HepG2 (cell line): ENCODE measurements around the gene HDAC4. TPM values are rescaled to one million over a fixed set of nuclear protein-coding genes. Genes with fewer than 3 reads are reported as not detected.
A peak's percentile ranks its signal among the peaks of the same experiment; 100 is the strongest.

Experiments used
- ATAC-seq: fragments of 200-7000 bp; cut with Tn5 transposase; 3 replicates; pipeline ENCODE4 v1.9.1; 2020; ENCODE audit warnings: mild to moderate bottlenecking, moderate library complexity
- BruUV-seq: library from RNA; stranded (reverse); fragments of 400-500 nt; replicated peaks from 2 replicates; lab custom pipeline; 2021; lab: Mats Ljungman, UMichigan
- CTCF ChIA-PET: fragments of 300-600 bp; formaldehyde crosslinking; extraction: SDS; loops from one replicate; lab custom pipeline; 2021; ENCODE audit warnings: low total read pairs, inconsistent platforms, low intra/inter-chr PET ratio; lab: Yijun Ruan, JAX
- POLR2A ChIA-PET: fragments of 350-600 bp; sonication (Branson Sonifier 250); formaldehyde crosslinking; loops from one replicate; lab custom pipeline; 2020; ENCODE audit warnings: antibody characterized with exemption, inconsistent platforms; lab: Yijun Ruan, JAX
- DNase-seq: peaks from one replicate; pipeline ENCODE4 v3.0.0-alpha.2; 2015; ENCODE audit warnings: low spot score
- FAIRE-seq: peaks from 3 replicates; lab custom pipeline; 2011; peaks lifted over from hg19 to GRCh38; lab: Jason Lieb, UNC
- H2AFZ ChIP-seq: one replicate; pipeline ENCODE4 v1.6.1; 2011; ENCODE audit warnings: low read length, inconsistent platforms
- H3K27ac ChIP-seq: fragments of 300-600 bp; 3 replicates; pipeline ENCODE4 v1.8.0; 2011; ENCODE audit warnings: mixed run types, mild to moderate bottlenecking, mixed read lengths, low read length, inconsistent platforms; ENCODE audit not compliant: insufficient read depth; ENCODE audit errors: extremely low read length
- H3K27me3 ChIP-seq, 2 experiments: fragments of 200-600 bp in 1 of 2; 2 replicates in 1 of 2; 3 replicates in 1 of 2; pipeline versions ENCODE4 v1.6.0 to v1.8.0; 2011; ENCODE audit warnings: low read length in 2 of 2, mild to moderate bottlenecking in 2 of 2, moderate library complexity in 2 of 2, inconsistent platforms in 1 of 2; ENCODE audit not compliant: insufficient read depth in 2 of 2, control insufficient read depth in 1 of 2
- H3K36me3 ChIP-seq, 2 experiments: fragments of 200-600 bp in 1 of 2; replicated peaks in 1 of 2; 2 replicates in 1 of 2; 3 replicates in 1 of 2; pipeline versions ENCODE4 v1.5.1 to v1.8.0; 2011; ENCODE audit warnings: low read length in 2 of 2, inconsistent platforms in 1 of 2; ENCODE audit not compliant: insufficient read depth in 2 of 2, control insufficient read depth in 1 of 2
- H3K4me1 ChIP-seq: 2 replicates; pipeline ENCODE4 v1.5.1; 2012; ENCODE audit warnings: low read length, inconsistent platforms; ENCODE audit not compliant: insufficient read depth
- H3K4me2 ChIP-seq: 2 replicates; pipeline ENCODE4 v1.6.0; 2011; ENCODE audit warnings: low read depth, low read length, inconsistent platforms
- H3K4me3 ChIP-seq, 3 experiments: fragments of 200-600 bp in 1 of 3; sonication (generic), shearing (Covaris generic) in 1 of 3; replicated peaks in 1 of 3; 2 replicates each; pipeline ENCODE4 v1.5.1; 2011 to 2016; ENCODE audit warnings: low read length in 3 of 3, inconsistent platforms in 2 of 3, low read depth in 2 of 3, mild to moderate bottlenecking in 2 of 3, control low read depth in 1 of 3, mixed read lengths in 1 of 3; ENCODE audit not compliant: insufficient read depth in 1 of 3
- H3K79me2 ChIP-seq: one replicate; pipeline ENCODE4 v1.6.1; 2011; ENCODE audit warnings: low read length, inconsistent platforms; ENCODE audit not compliant: insufficient read depth
- H3K9ac ChIP-seq: 2 replicates; pipeline ENCODE4 v1.6.0; 2011; ENCODE audit warnings: mild to moderate bottlenecking, low read depth, low read length, inconsistent platforms; ENCODE audit not compliant: insufficient read depth
- H3K9me3 ChIP-seq: 2 replicates; pipeline ENCODE4 v1.5.1; 2012; ENCODE audit warnings: mild to moderate bottlenecking, low read length
- H4K20me1 ChIP-seq: 2 replicates; pipeline ENCODE4 v1.6.0; 2011; ENCODE audit warnings: inconsistent platforms, mild to moderate bottlenecking, low read length, moderate library complexity; ENCODE audit not compliant: insufficient read depth
- ARHGAP35 ChIP-seq: sonication (generic); formaldehyde crosslinking; IDR thresholded peaks from 2 replicates; pipeline ENCODE4 v1.9.0; 2022; ENCODE audit warnings: mild to moderate bottlenecking, inconsistent platforms, moderate library complexity, missing genetic modification reagents, borderline replicate concordance
- KDM3A ChIP-seq: IDR thresholded peaks from 2 replicates; pipeline ENCODE4 v1.6.1; 2018; ENCODE audit warnings: low read depth, missing compliant biosample characterization
- PLSCR1 ChIP-seq: sonication (generic); formaldehyde crosslinking; IDR thresholded peaks from 2 replicates; pipeline ENCODE4 v1.5.0; 2020; ENCODE audit warnings: missing genetic modification reagents, mild to moderate bottlenecking, borderline replicate concordance
- RBM22 ChIP-seq: fragments of 200-400 bp; formaldehyde crosslinking; optimal IDR thresholded peaks from 2 replicates; pipeline ENCODE3; 2017; ENCODE audit warnings: mild to moderate bottlenecking, low read length, moderate library complexity
- STAG1 ChIP-seq: sonication (generic); formaldehyde crosslinking; IDR thresholded peaks from 2 replicates; pipeline ENCODE4 v1.4.0; 2020; ENCODE audit warnings: missing genetic modification reagents
- ZKSCAN1 ChIP-seq: fragments of 150-350 bp; IDR thresholded peaks from 2 replicates; pipeline ENCODE4 v1.6.1; 2014; ENCODE audit warnings: low read length
- ZNF101 ChIP-seq: sonication (generic); formaldehyde crosslinking; IDR thresholded peaks from 2 replicates; pipeline ENCODE4 v1.4.0; 2020; ENCODE audit warnings: mild to moderate bottlenecking, low read depth, missing genetic modification reagents, borderline replicate concordance
- ZNF709 ChIP-seq: sonication (generic); formaldehyde crosslinking; IDR thresholded peaks from 2 replicates; pipeline ENCODE4 v1.5.0; 2020; ENCODE audit warnings: mild to moderate bottlenecking, missing genetic modification reagents
- WGBS: methylation state at CpG from one replicate; pipeline ENCODE4 v1.1.6; 2017; ENCODE audit warnings: low lambda C conversion rate; 5-methylcytosine and 5-hydroxymethylcytosine counted together
- in situ Hi-C: cut with HindIII; loops from 2 replicates; pipeline ENCODE4 v1.10.0; 2017; ENCODE audit warnings: low pct_unique_long_range_greater_than_20kb; ENCODE audit not compliant: extremely low pct_ligation_motif_present
- intact Hi-C: fragments of 100-400 bp; cut with micrococcal nuclease; formaldehyde crosslinking; loops from one replicate; pipeline ENCODE4 v1.10.0; 2022; ENCODE audit not compliant: unreplicated experiment
- polyA plus RNA-seq, 8 experiments: library from polyadenylated mRNA; depleted of rRNA in 3 of 8; stranded (reverse) in 7 of 8; unstranded in 1 of 8; fragments of >200 nt; fragmentation: Illumina TruSeq in 4 of 8; extraction: Trizol in 4 of 8; gene quantifications; 2 replicates each; pipeline versions ENCODE4 v1.2.1 to v1.2.3, GENCODE V29; 2011 to 2016; ENCODE audit warnings: low read depth in 4 of 8, missing spikeins in 1 of 8, mixed read lengths in 1 of 8; ENCODE audit not compliant: insufficient read depth in 1 of 8
- total RNA-seq, 5 experiments: library from RNA; depleted of rRNA; stranded (reverse); fragments of >200 nt; fragmentation: Illumina TruSeq; extraction: Trizol; gene quantifications; 2 replicates each; pipeline ENCODE4 v1.2.3, GENCODE V29; 2016; ENCODE audit warnings: low read depth in 1 of 5

HDAC4 gene
- total and polyA plus RNA-seq, 2 of the 13 experiments (the other 11 are each of a cell fraction or from before 2014, with no cell fraction given), result 10.1 to 11.5 TPM

GRCh38 chr2:239361311-239361642, 39.5 kb downstream of the HDAC4 start:
- DNase-seq, result no peak
- no peak for FAIRE-seq

GRCh38 chr2:239360421-239361310, 40.2 kb downstream of the HDAC4 start:
- 94% methylated on average over 19 of the region's 19 CpGs for WGBS
- no peak overlapping the region for H3K9ac ChIP-seq
- peaks cover 23% of the 10 kb centered on the region for H4K20me1 ChIP-seq
- no peak overlapping the region for H3K4me3 ChIP-seq
- intact Hi-C loops (no loop called here), in situ Hi-C loops (no loop called here)
- peak; percentile 31 for ATAC-seq
- BruUV-seq, result no TSS peak
- H3K36me3 ChIP-seq, result no peaks in the 10 kb centered on the region; a peak in 1 of 5 replicates
- peaks cover 56% of the 10 kb centered on the region for H3K79me2 ChIP-seq
- H3K27ac ChIP-seq, result no peak overlapping the region
- ChIA-PET CTCF (no interaction called here), POLR2A (no interaction called here)
- H3K4me1 ChIP-seq, result peaks cover 14% of the 10 kb centered on the region
- H3K27me3 ChIP-seq, result no peaks in the 10 kb centered on the region
- FAIRE-seq, result no peak
- no peak for TF ChIP-seq ZNF101 (CRISPR knock-in tag)
- peak; percentile 32 for TF ChIP-seq RBM22
- peak; percentile 83 for TF ChIP-seq ZKSCAN1
- DNase-seq, result no peak
- H2AFZ ChIP-seq, result no peak overlapping the region
- H3K9me3 ChIP-seq, result peaks cover 2% of the 10 kb centered on the region; the same call in 1 of the 2 replicates
- no peak overlapping the region for H3K4me2 ChIP-seq

More at GRCh38 chr2:239361311-239361642, 39.5 kb downstream of the HDAC4 start:
- peak; percentile 68 for ATAC-seq
- H3K9ac ChIP-seq, result no peak overlapping the region
- no TSS peak for BruUV-seq
- no peak overlapping the region for H2AFZ ChIP-seq
- peaks cover 57% of the 10 kb centered on the region for H3K79me2 ChIP-seq
- H3K9me3 ChIP-seq, result no peaks in the 10 kb centered on the region
- POLR2A ChIA-PET, result no interaction called here
- H3K27ac ChIP-seq, result no peak overlapping the region
- in situ Hi-C loops (no loop called here), intact Hi-C loops (no loop called here)
- H3K36me3 ChIP-seq, result no peaks in the 10 kb centered on the region; a peak in 1 of 5 replicates
- TF ChIP-seq ARHGAP35 (CRISPR knock-in tag), result no peak
- TF ChIP-seq PLSCR1 (CRISPR knock-in tag), result no peak
- peak; percentile 32; the same call in 1 of the 2 replicates for TF ChIP-seq STAG1
- no peak for TF ChIP-seq ZNF709 (CRISPR knock-in tag)
- TF ChIP-seq KDM3A, result no peak
- no peaks in the 10 kb centered on the region for H3K27me3 ChIP-seq
- H3K4me2 ChIP-seq, result no peak overlapping the region
- WGBS, result 82% methylated on average over 3 of the region's 3 CpGs
- H4K20me1 ChIP-seq, result peaks cover 24% of the 10 kb centered on the region
- peaks cover 10% of the 10 kb centered on the region for H3K4me1 ChIP-seq
- no peak overlapping the region for H3K4me3 ChIP-seq
- CTCF ChIA-PET, result no interaction called here
